Measurements from ENCODE around the gene ENTR1. TPM values are rescaled to one million over a fixed set of nuclear protein-coding genes. Genes with fewer than 3 reads are reported as not detected.

The ENTR1 gene
- total and polyA plus RNA-seq, 12 donors, result 11.5 to 26.9 (median 15.8) TPM

DNA sequence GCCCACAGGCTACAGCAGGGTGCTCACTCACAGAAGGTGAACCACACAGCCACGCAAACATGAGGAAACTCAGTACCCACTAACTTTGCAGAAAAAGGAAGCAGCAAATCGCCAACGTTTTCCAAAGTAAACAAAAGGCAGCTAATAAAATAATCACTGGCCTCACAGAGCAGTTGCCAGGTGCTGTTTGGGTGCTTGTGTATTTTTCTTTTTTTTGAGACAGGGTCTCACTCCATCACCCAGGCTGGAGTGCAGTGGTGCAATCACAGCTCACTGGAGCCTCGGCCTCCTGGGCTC is 14.2 kb downstream of the ENTR1 start:
- TF ChIP-seq, protein P1, sequence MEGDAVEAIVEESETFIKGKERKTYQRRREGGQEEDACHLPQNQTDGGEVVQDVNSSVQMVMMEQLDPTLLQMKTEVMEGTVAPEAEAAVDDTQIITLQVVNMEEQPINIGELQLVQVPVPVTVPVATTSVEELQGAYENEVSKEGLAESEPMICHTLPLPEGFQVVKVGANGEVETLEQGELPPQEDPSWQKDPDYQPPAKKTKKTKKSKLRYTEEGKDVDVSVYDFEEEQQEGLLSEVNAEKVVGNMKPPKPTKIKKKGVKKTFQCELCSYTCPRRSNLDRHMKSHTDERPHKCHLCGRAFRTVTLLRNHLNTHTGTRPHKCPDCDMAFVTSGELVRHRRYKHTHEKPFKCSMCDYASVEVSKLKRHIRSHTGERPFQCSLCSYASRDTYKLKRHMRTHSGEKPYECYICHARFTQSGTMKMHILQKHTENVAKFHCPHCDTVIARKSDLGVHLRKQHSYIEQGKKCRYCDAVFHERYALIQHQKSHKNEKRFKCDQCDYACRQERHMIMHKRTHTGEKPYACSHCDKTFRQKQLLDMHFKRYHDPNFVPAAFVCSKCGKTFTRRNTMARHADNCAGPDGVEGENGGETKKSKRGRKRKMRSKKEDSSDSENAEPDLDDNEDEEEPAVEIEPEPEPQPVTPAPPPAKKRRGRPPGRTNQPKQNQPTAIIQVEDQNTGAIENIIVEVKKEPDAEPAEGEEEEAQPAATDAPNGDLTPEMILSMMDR (IDR thresholded peaks at IDR 0.05), result no peak
- no peak for ATAC-seq
- intact Hi-C loops (cut with DNase I), result loop anchor here in 1 of 10 donors (5.0 kb wide), 1 partner anchor 64 kb away; no protein-coding TSS in a partner anchor
- no peak for DNase-seq
- no peaks in the 10 kb centered on the region for H3K9me3 ChIP-seq
- H3K4me3 ChIP-seq, result no peak overlapping the region
- H3K4me1 ChIP-seq, result peaks cover 13 to 24% (median 18%) of the 10 kb centered on the region in 9 donors
- no peak overlapping the region for H3K27ac ChIP-seq
- WGBS, 2 donors, result 81 to 92% methylated on average over 4 of the region's 4 CpGs
- H3K36me3 ChIP-seq, result peaks cover 0 to 72% (median 51%) of the 10 kb centered on the region in 9 donors
- H3K27me3 ChIP-seq, result no peaks in the 10 kb centered on the region

DNA sequence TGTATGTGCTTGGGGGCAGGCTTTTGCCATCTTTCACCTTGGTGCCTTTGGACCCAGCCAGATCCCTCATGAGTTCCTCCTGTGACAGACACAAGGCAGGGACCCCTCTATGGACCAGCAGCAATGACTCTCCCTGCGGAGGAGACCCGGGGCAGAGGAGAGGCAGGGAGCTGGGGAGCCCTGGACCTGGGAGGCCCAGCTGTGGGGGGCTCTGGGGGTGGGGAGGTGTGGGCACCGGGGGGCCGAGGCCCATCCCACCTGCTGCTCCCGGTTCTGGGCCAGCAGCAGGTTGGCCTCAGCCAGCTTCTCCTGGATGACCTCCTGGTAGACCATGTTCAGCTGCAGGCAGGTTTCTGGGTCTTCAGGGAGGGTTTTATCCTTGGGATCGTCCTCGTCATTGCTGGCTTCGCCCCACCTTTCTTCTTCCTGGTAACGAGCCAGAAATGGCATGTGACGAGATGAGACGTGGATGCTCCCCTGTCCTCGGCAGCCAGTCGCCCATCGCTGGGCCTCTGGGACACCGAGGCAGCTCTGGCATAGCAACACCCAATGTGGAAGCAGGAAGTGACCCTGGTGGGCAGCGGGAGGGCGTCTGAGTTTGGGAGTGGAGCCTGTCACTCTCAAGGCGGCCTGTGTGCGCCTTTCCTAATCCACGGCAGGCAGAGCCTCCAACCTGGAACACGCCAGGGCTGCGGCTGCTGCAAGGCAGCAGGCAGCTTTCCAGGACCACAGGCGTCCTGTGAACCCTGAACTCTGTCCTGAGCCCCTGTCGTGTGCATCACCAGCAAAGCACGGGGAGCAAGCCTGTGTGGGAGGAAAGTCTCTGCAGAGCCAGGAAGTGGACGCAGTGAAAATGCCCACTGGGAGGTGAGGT is 14.8 kb downstream of the ENTR1 start:
- TF ChIP-seq, protein P1 (IDR thresholded peaks at IDR 0.05), result no peak
- intact Hi-C loops (cut with DNase I), result loop anchor here in 1 of 10 donors (5.0 kb wide), 1 partner anchor 63 kb away; no protein-coding TSS in a partner anchor
- no peak for ATAC-seq
- Histone ChIP-seq H3K4me3 (no peak overlapping the region), H3K36me3 (peaks cover 0 to 78% (median 55%) of the 10 kb centered on the region in 9 donors), H3K27me3 (no peaks in the 10 kb centered on the region), H3K27ac (no peak overlapping the region), H3K4me1 (peaks cover 12 to 21% (median 15%) of the 10 kb centered on the region in 9 donors), H3K9me3 (no peaks in the 10 kb centered on the region)
- DNase-seq, result no peak
- WGBS, 2 donors, result 86 to 90% methylated on average over 26 of the region's 26 CpGs

DNA sequence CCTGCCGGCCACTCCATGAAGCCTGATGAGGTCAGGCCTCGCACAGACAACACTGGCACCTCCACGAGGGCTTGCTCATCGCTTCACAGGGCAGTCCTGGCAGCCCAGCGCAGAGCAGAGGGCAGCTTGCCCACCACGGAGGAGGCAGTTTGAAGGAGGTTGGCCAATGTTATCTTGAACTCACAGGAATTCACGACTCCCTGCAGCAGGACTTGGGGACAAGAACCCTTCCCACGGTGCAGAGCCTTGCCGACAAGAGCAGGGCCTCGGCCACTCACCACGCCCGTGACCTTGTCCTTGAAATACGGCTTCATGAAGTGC is 15.4 kb downstream of the ENTR1 start:
- ATAC-seq (no peak), DNase-seq (no peak)
- intact Hi-C loops (cut with DNase I), result loop anchor here in 1 of 10 donors (5.0 kb wide), 1 partner anchor 63 kb away; no protein-coding TSS in a partner anchor
- Histone ChIP-seq H3K36me3 (peaks cover 0 to 82% (median 55%) of the 10 kb centered on the region in 9 donors), H3K27ac (no peak overlapping the region), H3K4me3 (no peak overlapping the region), H3K9me3 (no peaks in the 10 kb centered on the region), H3K27me3 (no peaks in the 10 kb centered on the region), H3K4me1 (peaks cover 8 to 16% (median 11%) of the 10 kb centered on the region in 9 donors)
- TF ChIP-seq, protein P1 (IDR thresholded peaks at IDR 0.05), result no peak
- 86 to 89% methylated on average over 13 of the region's 13 CpGs for WGBS, 2 donors

DNA sequence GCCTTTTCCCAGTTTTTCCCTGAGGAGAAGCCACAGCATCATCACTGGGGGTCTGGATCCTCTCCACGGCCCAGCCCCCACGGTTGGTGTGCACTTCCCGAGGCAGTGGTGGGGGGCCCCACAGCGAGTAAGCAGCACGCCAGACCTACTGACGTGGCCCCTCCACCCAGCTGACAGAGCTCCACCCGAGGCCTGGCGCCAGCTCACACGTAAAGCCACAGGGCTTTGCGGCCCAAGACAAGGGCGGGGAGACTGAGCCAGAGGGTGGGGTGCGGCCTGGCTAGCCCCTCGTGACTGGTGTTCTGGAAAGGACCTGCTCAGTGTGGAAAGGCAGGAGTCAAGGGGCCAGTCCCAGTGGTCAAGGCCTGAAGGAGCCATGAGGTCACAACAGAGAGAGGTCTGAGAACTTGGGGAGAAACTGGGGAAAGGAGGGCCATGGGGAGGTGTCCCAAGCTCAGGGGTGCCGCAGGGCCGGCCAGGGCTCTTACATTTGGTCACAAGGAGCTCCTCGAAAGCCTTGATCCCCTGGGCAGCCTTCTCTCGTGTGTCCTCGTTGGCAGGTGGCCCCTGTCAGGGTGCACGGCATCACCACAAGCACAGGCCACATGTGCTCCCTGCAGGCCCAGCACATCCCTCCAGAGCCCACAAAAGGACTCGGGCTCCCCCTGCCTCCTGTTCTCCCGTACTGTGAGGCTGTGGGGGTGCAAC is 15.9 kb downstream of the ENTR1 start:
- 91 to 96% methylated on average over 21 of the region's 21 CpGs for WGBS, 2 donors
- H3K9me3 ChIP-seq, result no peaks in the 10 kb centered on the region
- no peak overlapping the region for H3K27ac ChIP-seq
- TF ChIP-seq, protein P1 (IDR thresholded peaks at IDR 0.05), result no peak
- ATAC-seq (peak in 1 of 8 donors; percentile 10), DNase-seq (no peak)
- H3K4me3 ChIP-seq, result no peak overlapping the region
- intact Hi-C loops (cut with DNase I), result loop anchor here in 1 of 10 donors (5.0 kb wide), 1 partner anchor 62 kb away; no protein-coding TSS in a partner anchor
- H3K27me3 ChIP-seq, result no peaks in the 10 kb centered on the region
- peaks cover 0 to 87% (median 59%) of the 10 kb centered on the region in 9 donors for H3K36me3 ChIP-seq
- H3K4me1 ChIP-seq, result peaks cover 7 to 15% (median 10%) of the 10 kb centered on the region in 9 donors

All from heart right ventricle (tissue), 16 donors.